IPS DF 4.7 (cell line): Measurements from ENCODE around the gene MFSD8.
"Not testable (repeated sequence)": the region's sequence is repeated elsewhere in the genome, so short reads cannot be mapped to it uniquely, and the experiment has no call there.

Experiments
- DNase-seq: peaks from one replicate; pipeline ENCODE4 v3.0.0-alpha.2; 2013; ENCODE audit warnings: low spot score; ENCODE audit errors: extremely low read depth

The MFSD8 gene

GRCh38 chr4:127965062-127965802, at the start of gene MFSD8, which contains the start of gene ABHD18:
Gene MFSD8, minus strand, starts transcription at chr4:127965173. Its CDS starts 40 bp downstream, at chr4:127965133.
Gene ABHD18, plus strand, starts transcription at chr4:127965406. Its CDS starts 17,550 bp downstream, at chr4:127982956.
- DNase-seq: peak; percentile 98

- DNase-seq: no peak
Observed at GRCh38 chr4:128009428-128009827, 44.5 kb upstream of the MFSD8 start.

DNA sequence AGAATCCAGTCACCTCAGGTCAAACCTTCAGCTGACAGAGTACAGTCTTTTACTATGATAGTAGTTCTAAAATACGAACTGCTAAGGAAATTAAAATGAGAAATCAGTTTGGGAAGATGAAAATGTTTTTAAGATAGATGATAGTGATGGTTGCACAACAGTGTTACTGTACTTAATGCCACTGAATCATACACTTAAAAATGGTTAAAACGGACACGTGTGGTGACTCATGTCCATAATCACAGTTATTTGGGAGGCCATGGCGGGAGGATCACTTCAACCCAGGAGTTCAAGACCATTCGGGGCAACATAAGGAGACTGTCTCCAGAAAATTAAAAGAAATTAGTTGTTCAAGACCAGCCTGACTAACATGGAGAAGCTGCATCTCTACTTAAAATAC, 41.6 kb upstream of the MFSD8 start:
- no peak for DNase-seq

- no peak for DNase-seq
Observed at GRCh38 chr4:127997534-127998388, 32.8 kb upstream of the MFSD8 start.

- DNase-seq: not testable (repeated sequence)
Observed at GRCh38 chr4:127996521-127996920, 31.5 kb upstream of the MFSD8 start.

GRCh38 chr4:127995776-127996175, 30.8 kb upstream of the MFSD8 start:
- no peak for DNase-seq

DNA sequence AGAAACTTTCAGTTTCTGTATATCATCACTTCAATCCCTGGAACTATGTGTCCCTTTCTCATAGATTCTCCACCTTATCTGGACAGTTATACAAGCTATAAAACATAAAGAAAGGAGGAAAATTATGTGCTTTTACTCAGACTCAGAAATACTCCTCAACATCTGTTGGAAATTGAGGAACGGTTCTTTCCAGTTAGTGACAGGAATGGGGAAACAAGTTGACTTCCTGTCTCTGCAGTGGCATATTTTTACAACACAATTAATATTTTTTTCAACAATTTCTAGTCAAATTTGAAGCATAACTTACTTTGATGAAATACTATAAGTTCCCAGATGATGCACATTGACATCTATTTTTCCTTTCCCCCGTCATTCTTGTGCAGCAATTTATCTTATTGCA, 28.2 kb upstream of the MFSD8 start:
- DNase-seq: no peak

GRCh38 chr4:127988638-127989037, 23.7 kb upstream of the MFSD8 start:
- DNase-seq: no peak

DNA sequence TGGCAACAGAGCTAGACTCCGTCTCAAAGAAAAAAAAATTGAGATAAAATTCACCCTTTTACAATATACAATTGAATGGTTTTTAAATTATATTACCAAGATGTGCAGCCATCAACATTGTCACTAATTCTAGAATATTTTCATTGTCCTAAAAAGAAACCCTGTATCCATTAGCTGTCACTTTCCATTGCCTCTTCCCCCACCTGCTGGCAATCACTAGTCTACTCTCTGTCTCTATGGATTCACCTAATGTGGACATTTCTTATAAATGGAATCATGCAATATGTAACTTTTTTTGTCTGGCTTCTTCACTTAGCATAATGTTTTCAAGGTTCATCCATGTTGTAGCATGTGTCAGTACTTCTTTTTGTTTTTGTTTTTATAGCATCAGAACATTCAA, 21.0 kb upstream of the MFSD8 start:
- no peak for DNase-seq

- DNase-seq: no peak
Observed at GRCh38 chr4:127982445-127982844, 17.5 kb upstream of the MFSD8 start.

GRCh38 chr4:127978930-127979329, 14.0 kb upstream of the MFSD8 start:
- DNase-seq: no peak

DNA sequence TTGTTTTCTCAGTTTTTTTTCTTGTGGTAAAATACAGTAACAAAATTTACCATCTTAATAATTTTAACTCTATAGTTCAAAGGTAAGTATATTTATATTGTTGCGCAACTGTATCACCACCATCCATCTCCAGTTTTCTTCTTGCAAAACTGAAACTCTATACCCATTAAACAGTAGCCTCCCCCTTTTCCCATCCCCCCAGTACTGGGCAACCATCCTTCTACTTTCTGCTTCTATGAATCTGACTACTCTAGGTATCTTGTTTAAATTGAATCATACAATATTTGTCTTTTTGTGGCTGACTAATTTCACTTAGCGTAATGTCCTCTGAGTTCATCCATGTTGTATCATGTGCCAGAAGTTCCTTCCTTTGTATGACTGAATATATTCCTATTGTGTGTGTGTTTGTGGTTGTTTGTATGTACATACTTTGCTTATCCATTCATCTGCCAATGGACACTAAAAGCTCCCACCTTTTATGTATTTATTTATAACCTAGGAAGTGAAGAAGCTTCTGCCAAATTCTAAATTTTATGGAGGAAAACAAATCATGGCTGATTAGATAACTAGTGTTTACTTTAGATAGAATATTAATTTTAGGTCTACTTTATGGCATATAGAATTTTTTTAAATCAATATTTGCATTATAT, 10.3 kb upstream of the MFSD8 start:
- DNase-seq: no peak

DNA sequence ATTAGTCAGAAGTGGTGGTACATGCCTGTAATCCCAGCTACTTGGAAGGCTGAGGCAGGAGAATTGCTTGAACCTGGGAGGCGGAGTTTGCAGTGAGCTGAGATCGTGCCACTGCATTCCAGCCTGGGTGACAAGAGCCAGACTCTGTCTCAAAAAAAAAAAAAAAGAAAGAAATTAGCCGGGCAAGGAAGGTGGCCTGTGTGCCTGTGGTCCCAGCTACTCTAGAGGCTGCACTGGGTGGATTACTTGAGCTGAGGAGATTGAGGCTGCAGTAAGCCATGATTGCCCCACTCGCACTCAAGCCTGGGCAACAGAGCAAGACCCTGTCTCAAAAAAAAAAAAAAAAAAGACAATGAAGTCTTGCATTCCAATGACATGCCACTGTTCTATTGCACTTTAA, 6.0 kb upstream of the MFSD8 start:
- DNase-seq: not testable (repeated sequence)

DNA sequence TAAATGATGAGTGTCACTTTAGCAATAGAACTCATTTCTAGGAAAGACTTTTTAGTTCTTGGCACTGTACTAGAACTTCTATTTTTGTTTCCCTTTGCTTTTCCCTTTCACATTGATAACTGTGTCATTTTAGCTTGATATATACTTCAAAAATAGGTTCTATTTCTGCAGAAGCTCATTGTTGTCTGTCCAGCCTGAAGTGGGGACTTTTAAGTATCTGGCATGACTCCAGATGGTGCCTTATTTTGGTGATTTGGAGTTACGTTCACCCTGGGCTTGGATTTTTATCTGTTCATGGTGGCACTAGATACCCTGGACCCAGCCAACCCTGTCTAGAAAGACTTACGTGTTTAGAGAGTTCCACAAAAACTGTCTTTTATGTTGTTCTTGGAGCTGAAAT, 3.6 kb upstream of the MFSD8 start:
- no peak for DNase-seq

- no peak for DNase-seq
Observed at GRCh38 chr4:127967141-127967775, 2.3 kb upstream of the MFSD8 start.

DNA sequence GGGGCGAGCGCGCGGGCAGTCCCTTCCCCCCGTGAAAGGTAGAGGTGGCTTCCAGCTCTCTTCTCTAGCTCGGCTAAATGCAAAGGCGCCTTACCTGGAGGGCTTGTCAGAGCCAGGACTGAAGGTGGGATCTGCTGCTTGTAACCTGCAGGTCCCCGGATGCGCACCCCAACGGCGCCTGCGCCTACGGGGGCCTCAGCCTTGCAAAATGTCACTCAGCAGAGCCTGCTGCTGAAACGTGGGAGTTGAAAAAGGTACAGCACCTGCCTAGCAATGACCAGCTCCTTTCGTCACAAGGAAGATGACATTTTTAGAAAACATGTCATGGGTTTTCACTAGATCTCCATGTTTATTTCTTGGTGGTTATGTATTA, 816 bp upstream of the MFSD8 start:
- no peak for DNase-seq

- DNase-seq: not testable (repeated sequence)
Observed at GRCh38 chr4:127964426-127965061, 429 bp downstream of the MFSD8 start.

DNA sequence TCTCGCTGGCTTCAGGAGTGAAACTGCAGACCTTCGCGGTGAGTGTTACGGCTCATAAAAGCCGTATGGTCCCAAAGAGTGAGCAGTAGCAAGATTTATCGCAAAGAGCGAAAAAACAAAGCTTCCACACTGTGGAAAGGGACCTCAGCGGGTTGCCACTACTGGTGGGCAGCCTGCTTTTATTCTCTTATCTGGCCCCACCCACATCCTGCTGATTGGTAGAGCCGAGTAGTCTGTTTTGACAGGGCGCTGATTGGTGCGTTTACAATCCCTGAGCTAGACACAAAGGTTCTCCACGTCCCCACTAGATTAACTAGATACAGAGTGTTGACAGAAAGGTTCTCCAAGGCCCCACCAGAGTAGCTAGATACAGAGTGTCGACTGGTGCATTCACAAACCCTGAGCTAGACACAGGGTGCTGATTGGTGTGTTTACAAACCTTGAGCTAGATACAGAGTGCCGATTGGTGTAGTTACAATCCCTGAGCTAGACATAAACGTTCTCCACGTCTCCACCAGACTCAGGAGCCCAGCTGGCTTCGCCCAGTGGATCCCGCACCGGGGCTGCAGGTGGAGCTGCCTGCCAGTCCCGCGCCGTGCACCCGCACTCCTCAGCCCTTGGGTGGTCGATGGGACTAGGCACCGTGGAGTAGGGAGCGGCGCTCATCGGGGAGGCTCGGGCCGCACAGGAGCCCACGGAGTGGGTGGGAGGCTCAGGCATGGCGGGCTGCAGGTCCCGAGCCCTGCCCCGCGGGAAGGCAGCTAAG, 1.2 kb downstream of the MFSD8 start:
- DNase-seq: not testable (repeated sequence)

- DNase-seq: no peak
Observed at GRCh38 chr4:127959794-127960193, 5.2 kb downstream of the MFSD8 start.

- no peak for DNase-seq
Observed at GRCh38 chr4:127957105-127957504, 7.9 kb downstream of the MFSD8 start.
